KOPT-K1 (cell line): Measurements from ENCODE around the gene OPTC.

Source experiments
- H3K27ac ChIP-seq: fragments of 200-600 bp; sonication (generic); 2 replicates; pipeline ENCODE4 v1.5.1; 2016; ENCODE audit warnings: antibody characterized with exemption, mild to moderate bottlenecking, low read depth, low read length; ENCODE audit not compliant: poor library complexity, severe bottlenecking
- H3K36me3 ChIP-seq: fragments of 200-600 bp; sonication (generic); 2 replicates; pipeline ENCODE4 v1.5.1; 2017; ENCODE audit warnings: antibody characterized with exemption, mild to moderate bottlenecking, low read length, moderate library complexity; ENCODE audit not compliant: insufficient read depth
- H3K9me3 ChIP-seq: fragments of 200-600 bp; sonication (generic); 2 replicates; pipeline ENCODE4 v1.5.1; 2017; ENCODE audit warnings: antibody characterized with exemption, low read length, mild to moderate bottlenecking; ENCODE audit not compliant: insufficient read depth, poor library complexity, severe bottlenecking

Gene OPTC

GRCh38 chr1:203492748-203493130 is 1.2 kb upstream of the OPTC start:
- no peak overlapping the region for H3K27ac ChIP-seq
- no peaks in the 10 kb centered on the region for H3K36me3 ChIP-seq
- H3K9me3 ChIP-seq = no peaks in the 10 kb centered on the region

GRCh38 chr1:203495845-203496244 is 1.9 kb downstream of the OPTC start:
- H3K27ac ChIP-seq = no peak overlapping the region
- no peaks in the 10 kb centered on the region for H3K9me3 ChIP-seq
- H3K36me3 ChIP-seq = no peaks in the 10 kb centered on the region

GRCh38 chr1:203497269-203497777 is 3.4 kb downstream of the OPTC start:
- Histone ChIP-seq H3K27ac (no peak overlapping the region), H3K36me3 (no peaks in the 10 kb centered on the region), H3K9me3 (no peaks in the 10 kb centered on the region)

- H3K27ac ChIP-seq = no peak overlapping the region
- H3K9me3 ChIP-seq = no peaks in the 10 kb centered on the region
- no peaks in the 10 kb centered on the region for H3K36me3 ChIP-seq
Measured at GRCh38 chr1:203499643-203500278, 5.8 kb downstream of the OPTC start.

- no peak overlapping the region for H3K27ac ChIP-seq
- H3K36me3 ChIP-seq = no peaks in the 10 kb centered on the region
Measured at GRCh38 chr1:203500279-203500678, 6.3 kb downstream of the OPTC start.

GRCh38 chr1:203503836-203504235 is 9.9 kb downstream of the OPTC start:
- Histone ChIP-seq H3K27ac (no peak overlapping the region), H3K36me3 (no peaks in the 10 kb centered on the region), H3K9me3 (no peaks in the 10 kb centered on the region)

More at GRCh38 chr1:203500279-203500678, 6.3 kb downstream of the OPTC start:
- no peaks in the 10 kb centered on the region for H3K9me3 ChIP-seq

- H3K27ac ChIP-seq = no peak overlapping the region
- H3K36me3 ChIP-seq = no peaks in the 10 kb centered on the region
- no peaks in the 10 kb centered on the region for H3K9me3 ChIP-seq
Measured at GRCh38 chr1:203504400-203505250, 10.7 kb downstream of the OPTC start.

GRCh38 chr1:203505526-203506204 is 11.7 kb downstream of the OPTC start:
- no peak overlapping the region for H3K27ac ChIP-seq
- no peaks in the 10 kb centered on the region for H3K9me3 ChIP-seq
- no peaks in the 10 kb centered on the region for H3K36me3 ChIP-seq

- no peaks in the 10 kb centered on the region for H3K36me3 ChIP-seq
- no peak overlapping the region for H3K27ac ChIP-seq
- no peaks in the 10 kb centered on the region for H3K9me3 ChIP-seq
Measured at GRCh38 chr1:203506858-203507626, 13.1 kb downstream of the OPTC start.

GRCh38 chr1:203507759-203508158 is 13.8 kb downstream of the OPTC start:
- Histone ChIP-seq H3K36me3 (no peaks in the 10 kb centered on the region), H3K27ac (no peak overlapping the region), H3K9me3 (no peaks in the 10 kb centered on the region)

GRCh38 chr1:203508463-203509073 is 14.6 kb downstream of the OPTC start:
- no peaks in the 10 kb centered on the region for H3K36me3 ChIP-seq
- no peak overlapping the region for H3K27ac ChIP-seq
- no peaks in the 10 kb centered on the region for H3K9me3 ChIP-seq

GRCh38 chr1:203509135-203509534 is 15.2 kb downstream of the OPTC start:
- Histone ChIP-seq H3K27ac (no peak overlapping the region), H3K36me3 (no peaks in the 10 kb centered on the region), H3K9me3 (no peaks in the 10 kb centered on the region)

GRCh38 chr1:203511513-203511912 is 17.6 kb downstream of the OPTC start:
- H3K27ac ChIP-seq = no peak overlapping the region
- H3K36me3 ChIP-seq = no peaks in the 10 kb centered on the region
- no peaks in the 10 kb centered on the region for H3K9me3 ChIP-seq

GRCh38 chr1:203511930-203512329 is 18.0 kb downstream of the OPTC start:
- H3K9me3 ChIP-seq = no peaks in the 10 kb centered on the region
- no peaks in the 10 kb centered on the region for H3K36me3 ChIP-seq
- H3K27ac ChIP-seq = no peak overlapping the region
